ENCODE results near the gene PDE5A.

DNA sequence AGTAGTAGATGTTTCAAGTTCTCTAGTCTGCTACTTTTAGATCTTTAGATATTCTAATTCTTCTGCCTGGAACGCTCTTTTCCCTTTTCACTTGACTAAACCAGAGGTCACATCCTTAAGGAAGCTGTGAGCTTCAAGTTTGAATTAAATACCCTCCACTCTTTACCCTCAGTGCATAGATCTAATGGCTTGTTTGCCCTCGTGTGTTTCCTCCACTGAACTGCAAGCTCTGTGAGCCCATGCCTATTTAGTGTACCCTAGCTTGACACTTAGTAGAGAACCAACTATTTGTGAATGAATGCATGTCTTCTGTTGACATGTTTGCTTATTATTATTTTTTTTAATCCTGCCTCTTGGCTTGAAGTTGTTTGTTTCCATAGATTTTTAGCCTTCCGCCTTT lies 138.3 kb downstream of the PDE5A start:
- TF ChIP-seq, protein P1, sequence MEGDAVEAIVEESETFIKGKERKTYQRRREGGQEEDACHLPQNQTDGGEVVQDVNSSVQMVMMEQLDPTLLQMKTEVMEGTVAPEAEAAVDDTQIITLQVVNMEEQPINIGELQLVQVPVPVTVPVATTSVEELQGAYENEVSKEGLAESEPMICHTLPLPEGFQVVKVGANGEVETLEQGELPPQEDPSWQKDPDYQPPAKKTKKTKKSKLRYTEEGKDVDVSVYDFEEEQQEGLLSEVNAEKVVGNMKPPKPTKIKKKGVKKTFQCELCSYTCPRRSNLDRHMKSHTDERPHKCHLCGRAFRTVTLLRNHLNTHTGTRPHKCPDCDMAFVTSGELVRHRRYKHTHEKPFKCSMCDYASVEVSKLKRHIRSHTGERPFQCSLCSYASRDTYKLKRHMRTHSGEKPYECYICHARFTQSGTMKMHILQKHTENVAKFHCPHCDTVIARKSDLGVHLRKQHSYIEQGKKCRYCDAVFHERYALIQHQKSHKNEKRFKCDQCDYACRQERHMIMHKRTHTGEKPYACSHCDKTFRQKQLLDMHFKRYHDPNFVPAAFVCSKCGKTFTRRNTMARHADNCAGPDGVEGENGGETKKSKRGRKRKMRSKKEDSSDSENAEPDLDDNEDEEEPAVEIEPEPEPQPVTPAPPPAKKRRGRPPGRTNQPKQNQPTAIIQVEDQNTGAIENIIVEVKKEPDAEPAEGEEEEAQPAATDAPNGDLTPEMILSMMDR (IDR thresholded peaks at IDR 0.05) = no peak
- no peak for TF ChIP-seq EP300 (IDR thresholded peaks at IDR 0.05)

Data from tibial nerve (tissue), 4 donors.